Endothelial cell (in vitro differentiated cells): ENCODE data around the gene FAM107B. TPM values are rescaled to one million over a fixed set of nuclear protein-coding genes. Genes with fewer than 3 reads are reported as not detected.

Experiments used
- DNase-seq: peaks from one replicate; pipeline ENCODE4 v3.0.0; 2021; ENCODE audit warnings: low spot score
- H3K27ac Mint-ChIP-seq: one replicate; pipeline ENCODE4 v1.8.0; 2021; ENCODE audit warnings: mixed read lengths, inconsistent platforms; ENCODE audit not compliant: unreplicated experiment
- H3K27me3 Mint-ChIP-seq: one replicate; pipeline ENCODE4 v1.8.0; 2021; ENCODE audit warnings: mild to moderate bottlenecking, moderate library complexity, mixed read lengths, inconsistent platforms; ENCODE audit not compliant: unreplicated experiment
- H3K36me3 Mint-ChIP-seq: one replicate; pipeline ENCODE4 v1.8.0; 2021; ENCODE audit warnings: mild to moderate bottlenecking, low read depth, mixed read lengths, inconsistent platforms; ENCODE audit not compliant: unreplicated experiment
- H3K4me1 Mint-ChIP-seq: one replicate; pipeline ENCODE4 v1.8.0; 2021; ENCODE audit warnings: mild to moderate bottlenecking, mixed read lengths, inconsistent platforms; ENCODE audit not compliant: unreplicated experiment
- H3K4me3 Mint-ChIP-seq: one replicate; pipeline ENCODE4 v1.8.0; 2021; ENCODE audit warnings: mild to moderate bottlenecking, mixed read lengths, inconsistent platforms; ENCODE audit not compliant: unreplicated experiment
- H3K9me3 Mint-ChIP-seq: one replicate; pipeline ENCODE4 v1.8.0; 2021; ENCODE audit warnings: mixed read lengths, inconsistent platforms; ENCODE audit not compliant: unreplicated experiment
- CTCF ChIP-seq: fragments of 200-600 bp; sonication (generic); IDR thresholded peaks from one replicate; pipeline ENCODE4 v1.5.0; 2021; ENCODE audit warnings: antibody characterized with exemption; ENCODE audit not compliant: unreplicated experiment
- total RNA-seq: library from RNA; stranded (reverse); fragmentation: NEBNext Ultra II Directional; extraction: Animal tissue kit (Norgen Biotek cat#: 25700); gene quantifications from one replicate; pipeline ENCODE4 v1.2.1, GENCODE V29; 2021; ENCODE audit not compliant: unreplicated experiment

FAM107B gene
- total RNA-seq, 1 donor from 2014 or later = 462 TPM

- H3K9me3 Mint-ChIP-seq = no peaks in the 10 kb centered on the region
- H3K27ac Mint-ChIP-seq = peak overlapping the region; percentile 57
- peaks cover 3% of the 10 kb centered on the region for H3K27me3 Mint-ChIP-seq
Observed at GRCh38 chr10:14502431-14502830, 272.3 kb downstream of the FAM107B start.

GRCh38 chr10:14500172-14500765 lies 274.4 kb downstream of the FAM107B start:
- no peaks in the 10 kb centered on the region for H3K36me3 Mint-ChIP-seq
- H3K27me3 Mint-ChIP-seq = no peaks in the 10 kb centered on the region
- H3K9me3 Mint-ChIP-seq = no peaks in the 10 kb centered on the region
- H3K4me3 Mint-ChIP-seq = no peak overlapping the region
- no peak for DNase-seq
- no peak for TF ChIP-seq CTCF
- no peak overlapping the region for H3K27ac Mint-ChIP-seq
- peaks cover 7% of the 10 kb centered on the region for H3K4me1 Mint-ChIP-seq

More at GRCh38 chr10:14502431-14502830, 272.3 kb downstream of the FAM107B start:
- no peak for TF ChIP-seq CTCF
- H3K36me3 Mint-ChIP-seq = peaks cover 14% of the 10 kb centered on the region
- H3K4me3 Mint-ChIP-seq = no peak overlapping the region
- H3K4me1 Mint-ChIP-seq = peaks cover 11% of the 10 kb centered on the region
- DNase-seq = no peak

- H3K4me3 Mint-ChIP-seq = no peak overlapping the region
- H3K4me1 Mint-ChIP-seq = peaks cover 7% of the 10 kb centered on the region
- DNase-seq = no peak
- TF ChIP-seq CTCF = no peak
- no peaks in the 10 kb centered on the region for H3K27me3 Mint-ChIP-seq
- no peaks in the 10 kb centered on the region for H3K9me3 Mint-ChIP-seq
- H3K36me3 Mint-ChIP-seq = no peaks in the 10 kb centered on the region
- peak overlapping the region; percentile 30 for H3K27ac Mint-ChIP-seq
Observed at GRCh38 chr10:14499601-14499904, 275.1 kb downstream of the FAM107B start.

- Mint-ChIP-seq H3K4me3 (no peak overlapping the region), H3K27ac (no peak overlapping the region), H3K36me3 (no peaks in the 10 kb centered on the region), H3K27me3 (no peaks in the 10 kb centered on the region), H3K9me3 (no peaks in the 10 kb centered on the region), H3K4me1 (peaks cover 7% of the 10 kb centered on the region)
- TF ChIP-seq CTCF = no peak
- DNase-seq = no peak
Observed at GRCh38 chr10:14498326-14498725, 276.4 kb downstream of the FAM107B start.

GRCh38 chr10:14491811-14492210 lies 282.9 kb downstream of the FAM107B start:
- Mint-ChIP-seq H3K27me3 (peaks cover 2% of the 10 kb centered on the region), H3K4me3 (no peak overlapping the region), H3K9me3 (no peaks in the 10 kb centered on the region), H3K36me3 (no peaks in the 10 kb centered on the region), H3K4me1 (no peaks in the 10 kb centered on the region), H3K27ac (no peak overlapping the region)
- no peak for DNase-seq
- TF ChIP-seq CTCF = no peak
